IPS-20b (cell line): Measurements from ENCODE around the gene CGREF1.
A peak's percentile ranks its signal among the peaks of the same experiment; 100 is the strongest.

ENCODE experiments used
- H3K27ac ChIP-seq: one replicate; pipeline ENCODE4 v1.5.1; 2013; ENCODE audit warnings: low read length
- H3K27me3 ChIP-seq: 2 replicates; pipeline ENCODE4 v1.6.1; 2013; ENCODE audit warnings: mild to moderate bottlenecking, low read length, inconsistent platforms; ENCODE audit not compliant: insufficient read depth
- H3K36me3 ChIP-seq: 2 replicates; pipeline ENCODE4 v1.6.1; 2013; ENCODE audit warnings: low read depth, mild to moderate bottlenecking, inconsistent platforms, low read length, moderate library complexity; ENCODE audit not compliant: insufficient read depth
- H3K4me1 ChIP-seq: 2 replicates; pipeline ENCODE4 v1.6.1; 2013; ENCODE audit warnings: mild to moderate bottlenecking, control low read depth, inconsistent platforms, low read length, moderate library complexity; ENCODE audit not compliant: insufficient read depth
- H3K4me3 ChIP-seq: 2 replicates; pipeline ENCODE4 v1.5.1; 2013; ENCODE audit warnings: mild to moderate bottlenecking, low read length, inconsistent platforms
- H3K9ac ChIP-seq: 2 replicates; pipeline ENCODE4 v1.6.1; 2013; ENCODE audit warnings: low read depth, mild to moderate bottlenecking, inconsistent platforms, low read length, moderate library complexity
- H3K9me3 ChIP-seq: 2 replicates; pipeline ENCODE4 v1.6.1; 2013; ENCODE audit warnings: mild to moderate bottlenecking, low read depth, low read length, inconsistent platforms; ENCODE audit not compliant: insufficient read depth

CGREF1 gene, protein sequence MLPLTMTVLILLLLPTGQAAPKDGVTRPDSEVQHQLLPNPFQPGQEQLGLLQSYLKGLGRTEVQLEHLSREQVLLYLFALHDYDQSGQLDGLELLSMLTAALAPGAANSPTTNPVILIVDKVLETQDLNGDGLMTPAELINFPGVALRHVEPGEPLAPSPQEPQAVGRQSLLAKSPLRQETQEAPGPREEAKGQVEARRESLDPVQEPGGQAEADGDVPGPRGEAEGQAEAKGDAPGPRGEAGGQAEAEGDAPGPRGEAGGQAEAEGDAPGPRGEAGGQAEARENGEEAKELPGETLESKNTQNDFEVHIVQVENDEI

GRCh38 chr2:27118525-27119329 lies at the start of gene CGREF1:
Gene CGREF1, minus strand, starts transcription at chr2:27119128. Its CDS starts 14,762 bp downstream, at chr2:27104366.
- Histone ChIP-seq H3K4me3 (peak within 1 kb of the TSS; percentile 72), H3K36me3 (no peaks in the 10 kb centered on the region), H3K27me3 (peaks cover 76% of the 10 kb centered on the region), H3K9me3 (no peaks in the 10 kb centered on the region; the same call in 1 of the 2 replicates), H3K4me1 (no peaks in the 10 kb centered on the region; the same call in 1 of the 2 replicates), H3K9ac (peak within 1 kb of the TSS; percentile 30; the same call in 1 of the 2 replicates), H3K27ac (no peak within 1 kb of the TSS)

- H3K36me3 ChIP-seq, result no peaks in the 10 kb centered on the region
- H3K4me1 ChIP-seq, result no peaks in the 10 kb centered on the region; the same call in 1 of the 2 replicates
- H3K4me3 ChIP-seq, result no peak overlapping the region
- no peak overlapping the region for H3K9ac ChIP-seq
- H3K9me3 ChIP-seq, result peaks cover 6% of the 10 kb centered on the region; the same call in 1 of the 2 replicates
- peaks cover 3% of the 10 kb centered on the region; the same call in 1 of the 2 replicates for H3K27me3 ChIP-seq
- no peak overlapping the region for H3K27ac ChIP-seq
Observed at GRCh38 chr2:27164960-27165763, 46.2 kb upstream of the CGREF1 start.

- H3K9me3 ChIP-seq, result peaks cover 6% of the 10 kb centered on the region; the same call in 1 of the 2 replicates
- H3K27ac ChIP-seq, result no peak overlapping the region
- no peaks in the 10 kb centered on the region for H3K27me3 ChIP-seq
- no peak overlapping the region for H3K4me3 ChIP-seq
- H3K9ac ChIP-seq, result no peak overlapping the region
- H3K4me1 ChIP-seq, result no peaks in the 10 kb centered on the region; the same call in 1 of the 2 replicates
- no peaks in the 10 kb centered on the region for H3K36me3 ChIP-seq
Observed at GRCh38 chr2:27162151-27163121, 43.5 kb upstream of the CGREF1 start.

GRCh38 chr2:27160191-27160590 lies 41.3 kb upstream of the CGREF1 start:
- no peak overlapping the region for H3K27ac ChIP-seq
- H3K4me3 ChIP-seq, result no peak overlapping the region
- no peaks in the 10 kb centered on the region for H3K36me3 ChIP-seq
- H3K4me1 ChIP-seq, result no peaks in the 10 kb centered on the region; the same call in 1 of the 2 replicates
- H3K9me3 ChIP-seq, result peaks cover 3% of the 10 kb centered on the region; the same call in 1 of the 2 replicates
- H3K27me3 ChIP-seq, result no peaks in the 10 kb centered on the region
- no peak overlapping the region for H3K9ac ChIP-seq

DNA sequence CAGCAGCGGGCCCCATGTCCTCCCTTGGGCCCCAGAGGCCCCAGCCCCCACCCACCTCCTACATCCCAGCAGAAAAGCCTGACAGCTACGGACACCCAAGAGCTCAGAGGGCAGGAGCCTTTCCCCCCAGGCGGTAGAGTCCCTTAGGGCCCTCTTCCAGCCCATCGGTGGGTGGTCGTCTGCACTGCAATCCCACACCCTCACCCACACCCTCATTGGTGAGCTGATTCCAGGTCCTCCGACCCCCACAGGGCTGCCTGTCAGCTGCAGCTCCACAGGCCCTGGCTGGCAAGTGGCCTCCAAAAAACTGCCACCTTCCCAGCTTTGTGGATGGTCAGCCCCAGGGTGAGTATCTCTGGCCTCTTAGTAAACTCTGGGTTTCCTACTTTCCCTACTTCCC lies 40.3 kb upstream of the CGREF1 start:
- Histone ChIP-seq H3K9me3 (no peaks in the 10 kb centered on the region), H3K36me3 (no peaks in the 10 kb centered on the region), H3K27me3 (no peaks in the 10 kb centered on the region), H3K4me3 (no peak overlapping the region), H3K9ac (no peak overlapping the region), H3K27ac (no peak overlapping the region), H3K4me1 (no peaks in the 10 kb centered on the region)

DNA sequence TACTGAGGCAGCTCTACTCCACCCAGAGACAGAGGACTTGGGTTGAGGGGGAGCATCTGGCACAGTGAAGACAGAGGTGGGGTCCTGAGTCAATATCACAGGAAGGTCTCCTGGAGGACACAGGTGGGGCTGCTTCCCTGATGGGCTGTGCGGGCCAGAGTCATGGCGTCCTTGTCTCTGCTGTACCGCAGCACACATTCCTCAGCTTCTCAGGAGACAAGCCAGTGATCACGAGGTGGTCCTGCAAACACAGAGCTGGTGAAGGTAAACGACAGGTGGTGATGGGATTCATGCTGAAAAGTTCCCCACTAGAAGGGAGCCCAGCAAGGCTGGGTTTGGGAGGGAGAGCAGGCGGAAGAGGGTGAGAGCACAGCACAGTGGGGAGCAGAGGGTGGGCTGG lies 39.5 kb upstream of the CGREF1 start:
- no peaks in the 10 kb centered on the region for H3K36me3 ChIP-seq
- H3K9me3 ChIP-seq, result no peaks in the 10 kb centered on the region
- H3K4me1 ChIP-seq, result no peaks in the 10 kb centered on the region
- no peak overlapping the region for H3K27ac ChIP-seq
- H3K4me3 ChIP-seq, result no peak overlapping the region
- H3K27me3 ChIP-seq, result no peaks in the 10 kb centered on the region
- no peak overlapping the region for H3K9ac ChIP-seq

GRCh38 chr2:27155069-27155520 lies 36.2 kb upstream of the CGREF1 start:
- H3K27me3 ChIP-seq, result no peaks in the 10 kb centered on the region
- H3K9me3 ChIP-seq, result no peaks in the 10 kb centered on the region

DNA sequence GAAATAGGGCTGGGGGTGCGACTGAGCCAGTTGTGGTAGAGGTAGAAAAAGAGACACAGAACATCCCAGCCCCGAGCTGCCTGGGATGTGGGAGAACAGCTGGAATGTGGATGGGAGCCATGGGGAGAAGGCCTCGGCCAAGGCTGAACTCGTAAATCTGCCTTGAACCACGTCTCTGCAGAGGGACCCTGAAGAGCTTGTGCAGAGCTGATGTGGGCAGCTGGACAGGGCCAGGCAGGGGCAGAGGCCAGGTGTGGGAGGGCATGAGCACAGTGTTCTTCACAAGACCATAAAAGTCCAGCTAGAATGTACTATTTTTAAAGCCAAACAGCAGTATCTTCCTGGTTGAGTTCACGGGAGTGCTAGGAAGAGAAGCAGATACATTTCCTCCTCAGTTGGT lies 35.6 kb upstream of the CGREF1 start:
- H3K9me3 ChIP-seq, result no peaks in the 10 kb centered on the region
- H3K27ac ChIP-seq, result no peak overlapping the region
- no peaks in the 10 kb centered on the region for H3K36me3 ChIP-seq
- no peaks in the 10 kb centered on the region for H3K4me1 ChIP-seq
- no peak overlapping the region for H3K9ac ChIP-seq
- no peaks in the 10 kb centered on the region for H3K27me3 ChIP-seq
- H3K4me3 ChIP-seq, result no peak overlapping the region

More at GRCh38 chr2:27155069-27155520, 36.2 kb upstream of the CGREF1 start:
- Histone ChIP-seq H3K36me3 (no peaks in the 10 kb centered on the region), H3K4me1 (no peaks in the 10 kb centered on the region), H3K27ac (no peak overlapping the region), H3K4me3 (no peak overlapping the region), H3K9ac (no peak overlapping the region)

GRCh38 chr2:27152796-27153464 lies 34.0 kb upstream of the CGREF1 start:
- Histone ChIP-seq H3K27ac (no peak overlapping the region), H3K9ac (no peak overlapping the region), H3K4me3 (no peak overlapping the region), H3K27me3 (no peaks in the 10 kb centered on the region), H3K36me3 (no peaks in the 10 kb centered on the region), H3K9me3 (no peaks in the 10 kb centered on the region), H3K4me1 (no peaks in the 10 kb centered on the region)

DNA sequence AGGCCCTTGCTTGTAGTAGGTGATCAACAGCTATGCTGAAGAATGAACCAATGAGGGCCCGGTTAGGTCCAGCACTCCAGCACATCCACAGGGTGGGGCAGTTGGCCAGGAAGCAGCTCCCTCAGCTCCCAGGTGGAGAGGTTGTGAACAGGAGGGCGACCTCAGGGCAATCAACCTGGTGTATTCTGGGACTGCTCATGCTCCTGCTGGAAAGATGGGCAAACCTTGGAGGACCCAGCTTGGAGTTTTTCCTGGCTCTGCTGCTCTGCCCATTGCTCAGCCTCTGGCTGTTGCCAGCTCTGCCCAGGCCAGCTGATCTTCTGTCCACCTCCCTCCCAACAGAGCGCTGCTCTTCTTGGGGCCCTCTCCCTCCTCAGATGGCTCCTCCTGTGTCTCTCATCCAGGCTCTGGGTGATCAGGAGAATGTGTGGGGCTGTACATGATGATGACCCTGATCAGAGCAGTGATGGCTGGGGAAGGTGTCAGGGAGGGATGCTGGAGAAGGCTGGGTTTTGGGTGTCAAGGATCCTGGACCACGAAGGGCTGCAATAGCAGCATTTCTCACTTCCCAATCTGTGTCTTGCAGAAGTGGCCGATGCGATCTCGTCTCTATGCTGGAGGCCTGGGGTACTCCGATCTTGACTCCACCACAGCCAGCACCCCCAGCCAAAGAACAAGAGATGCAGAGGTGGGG lies 33.3 kb upstream of the CGREF1 start:
- Histone ChIP-seq H3K36me3 (no peaks in the 10 kb centered on the region), H3K9me3 (no peaks in the 10 kb centered on the region), H3K27me3 (no peaks in the 10 kb centered on the region), H3K27ac (no peak overlapping the region), H3K4me3 (no peak overlapping the region), H3K4me1 (no peaks in the 10 kb centered on the region), H3K9ac (no peak overlapping the region)
